Epithelial cell of esophagus (primary cell): Measurements from ENCODE around the gene SEMA3A.
"Not testable (repeated sequence)": the region's sequence is repeated elsewhere in the genome, so short reads cannot be mapped to it uniquely, and the experiment has no call there.

ENCODE experiments used
- DNase-seq: peaks from one replicate; pipeline ENCODE4 v3.0.0; 2010; ENCODE audit warnings: low read depth
- H3K4me3 ChIP-seq: 2 replicates; pipeline ENCODE4 v1.5.1; 2011; ENCODE audit warnings: mild to moderate bottlenecking, low read length, control low read depth
- CTCF ChIP-seq: IDR thresholded peaks from 2 replicates; pipeline ENCODE4 v1.5.1; 2011; ENCODE audit warnings: low read depth, mild to moderate bottlenecking, low read length, control low read depth, inconsistent platforms; ENCODE audit not compliant: insufficient read depth; ENCODE audit errors: missing control alignments

SEMA3A gene

DNA sequence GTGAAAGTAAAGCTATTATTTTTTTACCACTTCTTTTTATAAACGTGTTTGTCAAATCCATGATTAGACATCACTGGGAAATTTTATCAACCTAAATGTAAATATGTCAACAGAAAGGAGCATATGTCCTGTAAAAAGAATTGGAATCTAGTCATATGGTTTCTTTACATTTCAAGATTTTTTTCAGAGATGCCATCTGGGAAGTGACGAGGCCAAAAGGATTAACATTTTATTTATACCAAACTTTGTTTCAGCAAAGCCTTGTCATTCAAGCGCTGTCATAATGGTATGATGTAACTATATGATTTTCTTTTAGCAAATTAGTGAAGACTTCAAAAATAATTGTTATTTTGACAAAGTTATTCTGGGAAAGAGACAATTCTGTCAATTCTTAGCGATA, 117.3 kb downstream of the SEMA3A start:
- no peak overlapping the region for H3K4me3 ChIP-seq
- no peak for DNase-seq
- no peak for TF ChIP-seq CTCF

- TF ChIP-seq CTCF, result no peak
- no peak for DNase-seq
- no peak overlapping the region for H3K4me3 ChIP-seq
These were observed 118.4 kb downstream of the SEMA3A start for GRCh38 chr7:84076219-84076618.

DNA sequence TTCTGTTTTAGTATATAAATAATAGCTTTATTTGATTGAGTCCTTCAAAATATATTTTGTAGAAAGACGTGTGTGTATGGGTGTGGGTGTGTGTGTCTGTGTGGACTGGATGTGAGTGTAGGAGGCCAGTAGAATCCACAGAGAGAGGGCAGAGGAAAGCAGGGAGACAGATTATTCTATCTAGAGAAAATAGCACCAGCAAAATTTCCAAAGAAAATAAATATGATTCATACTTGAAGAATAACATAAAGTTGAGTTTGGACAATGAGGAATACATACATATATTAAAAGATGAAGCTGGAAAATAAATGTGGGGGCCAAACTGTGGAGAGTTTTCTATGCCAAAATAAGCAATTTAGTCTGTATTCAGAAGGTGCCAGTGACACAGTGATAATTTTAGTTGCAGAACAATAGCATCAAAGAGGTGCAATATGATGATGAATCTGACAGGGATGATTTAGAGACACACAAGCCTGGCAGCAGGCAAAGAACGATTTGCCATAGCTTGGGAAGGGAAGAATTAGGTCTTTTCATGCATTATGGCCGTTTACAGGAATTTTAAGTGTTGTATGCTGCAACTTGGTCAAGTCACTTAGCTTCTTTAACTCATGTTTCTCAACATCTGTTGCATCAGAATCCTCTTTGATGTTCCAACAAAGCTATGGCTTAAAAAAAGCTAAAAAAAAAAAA, 121.3 kb downstream of the SEMA3A start:
- H3K4me3 ChIP-seq, result no peak overlapping the region
- DNase-seq, result no peak
- no peak for TF ChIP-seq CTCF

DNA sequence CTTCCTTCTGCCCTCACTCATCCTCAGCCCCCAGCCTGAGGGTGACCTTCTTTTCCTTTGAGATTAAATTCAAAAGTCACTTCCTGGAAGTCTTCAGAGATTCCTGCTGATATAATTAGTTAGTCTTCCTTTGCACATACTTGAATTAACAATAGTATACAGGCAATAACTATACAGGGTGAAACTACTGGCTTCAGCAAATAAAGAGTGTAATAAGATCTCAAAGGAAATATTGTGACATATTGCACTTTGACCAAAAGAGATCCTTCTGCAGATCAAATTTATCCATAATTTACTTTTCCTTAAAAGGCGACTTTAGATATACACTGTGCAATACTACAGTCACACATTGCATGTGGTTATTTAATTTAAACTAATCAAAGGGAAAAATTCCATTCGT, 123.8 kb downstream of the SEMA3A start:
- no peak overlapping the region for H3K4me3 ChIP-seq
- no peak for DNase-seq
- no peak for TF ChIP-seq CTCF

DNA sequence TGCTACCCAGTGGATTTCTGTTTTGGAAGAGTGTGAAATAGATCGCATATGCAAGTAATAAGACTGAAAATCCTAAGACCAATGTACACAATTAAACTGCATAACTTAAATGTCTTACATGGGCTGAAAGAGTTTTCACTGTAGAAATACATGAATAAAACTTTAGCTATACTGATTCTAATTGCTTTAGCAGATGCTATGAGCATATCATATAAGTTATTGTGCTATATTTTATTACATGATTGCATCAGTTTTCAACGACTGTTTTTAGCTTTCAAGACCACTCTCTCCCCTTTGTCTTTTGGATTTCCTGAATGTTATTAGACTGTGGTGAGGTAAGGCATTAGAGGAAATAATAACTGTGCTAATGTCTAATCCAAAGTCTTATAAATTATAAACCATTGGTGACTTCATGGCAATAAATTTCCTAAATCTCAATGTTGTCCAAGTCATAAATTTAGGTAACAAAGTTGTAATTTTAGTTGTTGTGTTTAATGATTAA, 124.5 kb downstream of the SEMA3A start:
- no peak overlapping the region for H3K4me3 ChIP-seq
- DNase-seq, result no peak
- no peak for TF ChIP-seq CTCF

DNA sequence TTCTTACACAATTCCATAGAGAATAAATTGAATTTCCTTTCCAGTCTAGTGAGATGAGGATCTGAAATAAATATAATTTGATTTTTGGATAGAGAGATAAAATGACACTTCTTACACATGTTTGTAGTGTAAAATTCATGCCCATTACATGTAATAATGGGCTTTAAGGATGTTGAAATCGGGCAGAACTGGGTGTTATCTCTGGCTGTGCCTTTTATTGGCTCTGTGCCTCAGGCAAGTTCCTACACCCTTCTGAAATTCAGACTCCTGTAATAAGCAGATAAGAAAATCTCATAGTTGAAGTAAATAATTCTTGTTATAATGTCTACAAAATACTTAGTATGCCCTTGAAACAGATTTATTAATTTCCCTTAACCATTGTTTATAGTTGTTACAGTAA, 125.6 kb downstream of the SEMA3A start:
- DNase-seq, result peak; percentile 28
- no peak for TF ChIP-seq CTCF
- no peak overlapping the region for H3K4me3 ChIP-seq

GRCh38 chr7:84062489-84062901, 132.1 kb downstream of the SEMA3A start:
- not testable (repeated sequence) for H3K4me3 ChIP-seq, DNase-seq
